NCI-H446 (cell line): ENCODE data around the gene TSPEAR.
A peak's percentile ranks its signal among the peaks of the same experiment; 100 is the strongest.
"Not testable (repeated sequence)": the region's sequence is repeated elsewhere in the genome, so short reads cannot be mapped to it uniquely, and the experiment has no call there.

Experiments used
- DNase-seq, 2 experiments: peaks; one replicate each; lab custom pipeline; 2025; lab: John Stamatoyannopoulos, UW

TSPEAR gene

DNA sequence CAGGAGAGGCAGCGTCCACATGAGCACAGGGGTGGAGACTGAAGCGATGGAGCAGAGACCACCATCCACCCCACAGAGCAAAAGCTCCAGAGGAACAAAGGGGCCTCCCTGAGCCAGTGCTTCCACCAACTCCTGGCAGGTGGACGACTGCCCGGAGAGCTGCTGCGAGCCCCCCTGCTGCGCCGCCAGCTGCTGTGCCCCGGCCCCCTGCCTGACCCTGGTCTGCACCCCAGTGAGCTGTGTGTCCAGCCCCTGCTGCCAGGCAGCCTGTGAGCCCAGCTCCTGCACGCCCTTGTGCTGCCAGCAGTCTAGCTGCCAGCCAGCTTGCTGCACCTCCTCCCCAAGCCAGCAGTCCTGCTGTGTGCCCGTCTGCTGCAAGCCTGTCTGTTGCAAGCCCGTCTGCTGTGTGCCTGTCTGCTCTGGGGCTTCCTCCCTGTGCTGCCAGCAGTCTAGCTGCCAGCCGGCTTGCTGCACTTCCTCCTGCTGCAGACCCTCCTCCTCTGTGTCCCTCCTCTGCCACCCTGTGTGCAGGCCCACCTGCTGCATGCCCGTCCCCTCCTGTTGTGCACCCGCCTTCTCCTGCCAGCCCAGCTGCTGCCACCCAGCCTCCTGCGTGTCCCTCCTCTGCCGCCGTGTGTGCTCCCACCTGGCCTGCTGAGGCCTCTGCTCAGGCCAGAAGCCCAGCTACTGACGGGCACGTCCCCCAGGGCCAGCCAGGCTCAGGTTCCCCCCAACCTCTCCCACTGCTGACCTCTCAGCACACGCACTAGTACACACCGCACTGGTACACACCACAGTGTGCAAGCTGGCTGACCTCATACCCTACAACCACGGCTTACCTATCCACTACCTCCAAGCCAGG is 9.0 kb downstream of the TSPEAR start:
- DNase-seq: peak; percentile 8 to 54

DNA sequence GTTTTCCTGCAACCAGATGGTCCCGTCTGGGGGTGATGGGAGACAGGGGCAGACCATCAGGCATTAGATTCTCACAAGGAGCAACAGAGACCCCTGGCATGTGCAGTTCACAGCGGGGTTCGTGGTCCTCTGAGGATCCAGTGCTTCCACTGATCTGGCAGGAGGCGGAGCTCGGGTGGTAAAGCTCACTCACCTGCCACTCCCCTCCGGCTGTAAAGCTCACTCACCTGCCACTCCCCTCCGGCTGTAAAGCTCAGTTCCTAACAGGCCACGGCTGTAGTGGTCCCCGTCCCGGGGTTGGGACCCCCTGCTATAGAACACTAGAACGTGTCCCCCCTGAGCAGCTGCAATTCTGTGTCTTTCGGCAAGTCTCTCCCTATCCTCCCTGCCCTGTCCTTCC is 9.8 kb downstream of the TSPEAR start:
- DNase-seq: no peak

DNA sequence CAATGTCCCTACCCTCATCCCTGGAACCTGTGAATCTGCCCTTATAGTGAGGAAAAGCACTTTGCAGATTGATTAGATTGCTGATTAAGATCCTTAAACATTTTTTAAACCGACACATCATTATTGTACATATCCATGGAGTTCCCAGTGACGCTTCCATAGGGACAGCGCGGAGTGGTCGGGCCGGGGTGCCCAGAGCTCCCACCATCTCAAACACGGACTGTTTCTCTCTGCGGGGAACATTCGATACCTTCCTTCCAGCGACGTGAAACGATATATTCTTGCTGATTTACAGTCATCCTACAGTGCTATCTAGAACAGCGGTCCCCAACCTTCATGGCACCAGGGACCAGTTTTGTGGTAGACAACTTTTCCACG is 10.4 kb downstream of the TSPEAR start:
- DNase-seq: no peak

DNA sequence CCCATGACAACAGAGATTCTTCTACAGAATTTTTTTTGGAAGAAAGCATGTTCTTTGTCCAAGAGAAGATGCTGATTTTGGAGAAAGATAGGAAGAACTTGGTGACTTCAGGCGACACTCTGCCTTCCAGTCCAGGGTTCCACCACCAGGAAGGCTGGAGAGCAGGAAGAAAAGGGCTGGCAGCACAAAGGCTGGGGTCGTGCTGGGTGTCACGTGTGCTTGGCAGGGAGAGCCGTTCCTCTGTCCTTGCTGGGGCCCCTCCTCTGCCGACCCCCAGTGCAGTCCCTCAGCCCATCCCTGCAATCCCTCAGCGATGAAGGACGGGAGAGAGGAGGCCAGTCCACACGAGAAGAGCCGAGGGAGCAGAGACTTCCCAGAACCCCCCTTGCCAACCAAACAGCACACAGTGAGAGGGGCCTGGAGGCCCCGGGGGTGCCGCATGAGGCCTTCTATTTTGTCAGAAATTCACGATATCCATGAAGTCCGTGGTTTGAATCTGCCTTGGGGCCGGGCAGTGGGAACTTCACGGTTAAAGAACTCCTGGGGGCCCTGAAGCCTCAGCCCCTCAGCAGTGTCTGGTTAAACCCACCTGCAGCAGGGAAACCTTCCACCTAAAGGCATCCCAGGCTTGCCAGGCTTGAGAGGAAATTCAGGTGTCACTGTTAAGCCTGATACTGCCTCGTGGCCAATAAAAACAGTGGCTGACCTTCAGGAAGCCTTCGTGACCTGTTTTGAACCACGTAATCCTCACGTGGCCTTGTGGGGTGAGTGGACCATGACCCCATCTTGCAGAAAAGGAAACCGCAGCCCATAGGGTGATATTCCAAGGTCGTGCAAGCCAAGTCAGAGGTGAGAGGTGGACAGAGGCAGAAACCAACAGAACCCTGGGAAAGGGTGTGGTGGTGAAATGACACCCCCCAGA is 11.0 kb downstream of the TSPEAR start:
- no peak for DNase-seq

DNA sequence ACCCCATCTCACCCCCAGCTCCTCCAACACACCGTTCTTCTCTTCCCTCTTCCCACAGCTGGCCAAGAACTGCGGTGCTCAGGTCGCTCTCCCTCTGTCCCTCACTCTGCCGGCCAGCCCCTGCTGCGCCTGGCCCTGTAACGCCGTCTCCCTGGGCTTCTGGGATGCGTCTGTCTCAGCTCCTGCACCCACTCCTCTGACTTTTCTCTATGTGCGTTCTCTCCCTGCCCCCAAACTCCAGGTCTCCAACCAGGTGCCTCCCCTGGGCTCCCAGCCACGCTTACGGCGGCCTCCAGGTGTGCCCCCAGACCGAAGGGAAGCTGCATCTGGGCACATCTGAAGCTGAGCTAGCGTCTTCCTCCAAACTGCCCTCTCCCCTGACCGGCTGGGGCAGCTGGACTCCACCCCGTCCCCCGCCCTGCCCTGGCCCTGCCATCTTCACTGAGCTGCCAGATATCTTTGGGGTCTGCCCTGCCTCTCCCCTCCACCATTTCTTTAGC is 11.8 kb downstream of the TSPEAR start:
- DNase-seq: no peak

DNA sequence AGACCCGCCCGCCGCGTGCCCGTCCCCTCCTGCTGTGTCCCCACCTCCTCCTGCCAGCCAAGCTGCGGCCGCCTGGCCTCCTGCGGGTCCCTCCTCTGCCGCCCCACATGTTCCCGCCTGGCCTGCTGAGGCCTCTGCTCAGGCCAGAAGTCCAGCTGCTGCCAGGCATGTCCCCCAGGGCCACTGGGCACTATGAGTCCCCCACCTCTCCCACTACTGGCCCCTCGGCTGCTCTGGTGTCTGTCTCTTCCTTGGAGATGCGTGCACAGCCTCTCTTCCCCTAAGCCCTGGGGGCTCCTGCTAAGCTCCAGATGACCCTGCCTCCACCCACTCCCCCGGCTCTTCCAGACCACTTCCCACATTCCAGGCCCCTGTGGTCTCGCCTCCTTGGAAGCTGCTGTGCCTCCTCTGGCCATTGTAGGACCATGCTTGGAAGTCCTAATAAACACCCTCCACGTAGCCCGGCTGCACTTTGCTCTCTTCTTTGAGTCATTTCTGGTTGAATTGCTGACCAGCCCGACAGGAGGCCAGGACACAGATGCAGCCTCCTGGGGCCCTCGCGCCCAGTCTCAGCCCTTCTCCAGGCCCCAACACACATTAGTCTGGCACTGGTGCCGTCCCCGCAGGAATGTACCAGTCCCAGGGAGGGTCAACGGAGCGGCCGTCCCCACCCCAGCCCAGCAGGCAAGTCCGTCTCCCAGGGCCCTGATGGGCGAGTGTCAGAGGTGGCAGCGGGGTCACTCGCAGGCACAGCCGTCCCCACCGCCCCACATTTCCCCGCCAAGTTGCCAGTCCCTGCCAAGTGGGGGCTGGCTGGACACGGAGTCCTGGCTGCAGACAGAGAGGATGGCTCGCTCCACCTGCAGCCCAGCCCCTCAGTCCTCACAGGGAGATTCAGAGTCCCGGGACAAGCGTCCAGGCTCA is 13.3 kb downstream of the TSPEAR start:
- DNase-seq: no peak

DNA sequence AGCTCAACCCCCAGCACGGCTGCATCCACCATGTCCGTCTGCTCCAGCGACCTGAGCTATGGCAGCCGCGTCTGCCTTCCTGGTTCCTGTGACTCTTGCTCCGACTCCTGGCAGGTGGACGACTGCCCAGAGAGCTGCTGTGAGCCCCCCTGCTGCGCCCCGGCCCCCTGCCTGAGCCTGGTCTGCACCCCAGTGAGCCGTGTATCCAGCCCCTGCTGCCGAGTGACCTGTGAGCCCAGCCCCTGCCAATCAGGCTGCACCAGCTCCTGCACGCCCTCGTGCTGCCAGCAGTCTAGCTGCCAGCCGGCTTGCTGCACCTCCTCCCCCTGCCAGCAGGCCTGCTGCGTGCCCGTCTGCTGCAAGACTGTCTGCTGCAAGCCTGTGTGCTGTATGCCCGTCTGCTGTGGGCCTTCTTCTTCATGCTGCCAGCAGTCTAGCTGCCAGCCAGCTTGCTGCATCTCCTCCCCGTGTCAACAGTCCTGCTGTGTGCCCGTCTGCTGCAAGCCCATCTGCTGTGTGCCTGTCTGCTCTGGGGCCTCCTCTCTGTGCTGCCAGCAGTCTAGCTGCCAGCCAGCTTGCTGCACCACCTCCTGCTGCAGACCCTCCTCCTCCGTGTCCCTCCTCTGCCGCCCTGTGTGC is 14.1 kb downstream of the TSPEAR start, which contains the start of gene KRTAP10-12:
KRTAP10-12 (plus strand) TSS at position 1 of the 639 bp plus-strand sequence; CDS start at position 31, 30 bp downstream.
- not testable (repeated sequence) for DNase-seq

DNA sequence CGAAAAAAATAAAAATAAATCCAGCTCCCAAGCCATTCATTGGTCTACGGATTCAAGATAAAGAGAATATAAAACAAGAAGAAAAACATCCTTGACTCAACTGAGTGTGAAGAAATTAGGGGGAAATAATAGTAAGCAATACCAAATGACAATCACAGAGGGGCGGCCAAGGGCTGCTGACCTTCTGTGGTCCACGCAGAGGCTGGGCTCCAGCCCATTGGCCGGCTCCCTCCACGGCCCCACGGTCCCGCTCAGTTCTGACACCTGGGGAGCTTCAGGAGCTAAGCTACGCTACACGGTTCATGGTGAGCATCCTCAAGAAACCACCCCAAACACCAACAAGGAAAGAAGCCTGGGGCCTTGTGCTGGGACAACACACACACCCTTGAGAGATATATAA is 14.8 kb downstream of the TSPEAR start:
- DNase-seq: no peak

DNA sequence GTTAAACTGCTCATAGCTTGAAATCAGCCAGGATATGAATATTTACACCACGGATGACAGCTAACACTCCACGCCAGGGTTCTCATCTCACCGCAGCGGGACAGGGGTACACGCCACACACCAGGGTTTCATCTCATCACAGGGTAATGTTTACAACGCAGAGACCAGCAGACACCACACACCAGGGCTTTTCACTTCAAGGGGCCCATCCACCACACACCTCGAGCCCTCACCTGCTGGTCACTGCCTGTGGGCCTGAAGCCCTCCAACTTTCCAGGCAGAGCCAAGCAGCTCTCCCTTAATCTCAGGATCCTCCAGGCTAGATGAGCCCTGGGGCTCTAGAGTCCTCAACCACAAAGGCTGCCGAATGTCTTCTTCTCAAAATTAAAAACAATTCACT is 15.7 kb downstream of the TSPEAR start:
- no peak for DNase-seq

DNA sequence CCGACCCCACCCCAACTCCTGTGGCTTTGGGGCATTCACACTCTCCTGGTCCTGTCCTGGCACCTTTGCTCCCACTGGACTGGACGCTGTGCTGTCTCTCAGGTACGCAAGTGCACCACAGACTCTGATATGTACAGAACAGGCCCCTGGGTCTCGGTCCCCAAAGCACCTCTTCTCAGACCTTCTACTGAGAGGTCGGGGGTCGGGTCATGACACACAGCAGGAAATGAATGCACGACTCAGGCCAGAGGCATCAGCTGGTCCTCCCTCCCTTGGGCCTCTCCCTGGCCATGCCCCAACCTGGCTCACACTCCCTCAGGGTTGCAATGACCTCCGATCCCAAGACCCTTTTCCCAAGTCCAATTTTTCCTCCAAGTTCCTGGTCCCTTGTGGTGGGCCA is 16.2 kb downstream of the TSPEAR start:
- DNase-seq: no peak

DNA sequence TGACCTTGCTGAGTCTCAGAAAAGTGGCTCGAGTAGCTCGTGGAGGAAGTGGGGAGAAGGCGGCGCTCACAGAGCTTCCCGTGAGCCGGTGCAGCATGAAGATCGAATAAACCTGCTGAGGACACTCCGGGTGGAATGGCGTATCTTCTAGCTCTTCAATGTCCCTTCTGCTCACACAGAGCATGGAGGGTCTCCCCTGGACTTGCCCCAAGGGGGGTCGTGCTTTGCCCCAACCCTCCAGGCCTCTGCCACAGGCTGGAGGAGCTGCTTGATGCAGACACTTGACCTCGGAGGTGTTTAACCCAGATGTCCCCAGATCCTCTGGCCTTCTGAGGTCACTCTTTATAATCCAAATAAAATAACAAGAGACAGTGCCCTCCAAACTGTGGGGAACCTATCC is 16.6 kb downstream of the TSPEAR start:
- DNase-seq: no peak

DNA sequence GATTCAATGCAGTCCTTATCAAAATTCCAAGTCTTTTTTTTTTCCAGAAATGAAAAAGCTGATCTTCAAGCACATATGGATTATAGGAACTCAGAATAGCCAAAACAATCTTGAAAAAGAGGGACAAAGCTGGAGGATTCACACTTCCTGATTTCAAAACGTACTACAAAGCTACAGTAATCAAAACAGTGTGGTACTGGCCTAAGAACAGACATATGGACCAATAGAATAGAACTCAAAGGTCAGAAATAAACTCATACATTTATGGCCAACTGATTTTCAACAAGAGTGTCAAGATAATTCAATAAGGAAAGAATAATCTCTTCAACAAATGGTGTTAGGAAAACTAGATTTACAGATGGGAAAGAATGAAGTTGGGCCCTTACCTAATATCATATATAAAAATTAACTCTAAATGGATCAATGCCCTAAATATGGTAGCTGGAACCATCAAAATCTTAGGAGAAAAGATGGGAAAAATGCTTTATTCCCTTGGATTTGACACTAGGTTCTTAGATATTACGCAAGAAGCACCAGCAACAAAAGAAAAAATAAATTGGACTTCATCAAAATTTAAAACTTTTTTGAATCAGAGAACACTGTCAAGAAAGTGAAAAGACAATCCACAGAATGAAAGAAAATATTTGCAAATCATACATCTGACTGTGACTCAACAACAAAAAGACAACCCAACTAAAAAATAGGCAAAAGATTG is 18.4 kb downstream of the TSPEAR start:
- DNase-seq: no peak

DNA sequence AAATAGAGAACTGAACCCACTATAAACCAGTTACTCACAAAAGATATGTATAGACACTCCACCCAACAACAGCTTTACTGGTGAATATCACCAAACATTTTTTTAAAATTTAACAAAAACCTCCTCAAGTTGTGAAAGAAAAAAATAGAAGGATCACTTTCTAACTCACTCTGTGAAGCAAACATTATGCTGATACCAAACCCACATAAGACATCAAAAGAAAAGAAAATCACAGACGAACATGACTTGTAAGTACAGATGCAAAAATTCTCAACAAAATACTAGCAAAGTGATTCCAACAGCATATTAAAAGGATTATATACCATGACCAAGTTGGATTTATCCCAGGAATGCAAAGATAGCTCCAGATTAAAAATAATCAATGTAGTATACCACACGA is 19.7 kb downstream of the TSPEAR start:
- no peak for DNase-seq

DNA sequence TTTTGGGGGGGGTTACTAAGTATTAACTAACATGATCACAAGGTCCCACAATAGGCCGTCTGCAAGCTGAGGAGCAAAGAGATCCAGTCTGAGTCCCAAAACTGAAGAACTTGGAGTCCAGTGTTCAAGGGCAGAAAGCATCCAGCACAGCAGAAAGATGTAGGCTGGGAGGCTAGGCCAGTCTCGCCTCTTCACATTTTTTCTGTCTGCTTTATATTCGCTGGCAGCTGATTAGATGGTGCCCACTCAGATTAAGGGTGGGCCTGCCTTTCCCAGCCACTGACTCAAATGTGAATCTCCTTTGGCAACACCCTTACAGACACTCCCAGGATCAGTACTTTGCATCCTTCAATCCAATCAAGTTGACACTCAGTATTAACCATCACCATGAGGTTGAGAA is 21.6 kb downstream of the TSPEAR start:
- DNase-seq: not testable (repeated sequence)

DNA sequence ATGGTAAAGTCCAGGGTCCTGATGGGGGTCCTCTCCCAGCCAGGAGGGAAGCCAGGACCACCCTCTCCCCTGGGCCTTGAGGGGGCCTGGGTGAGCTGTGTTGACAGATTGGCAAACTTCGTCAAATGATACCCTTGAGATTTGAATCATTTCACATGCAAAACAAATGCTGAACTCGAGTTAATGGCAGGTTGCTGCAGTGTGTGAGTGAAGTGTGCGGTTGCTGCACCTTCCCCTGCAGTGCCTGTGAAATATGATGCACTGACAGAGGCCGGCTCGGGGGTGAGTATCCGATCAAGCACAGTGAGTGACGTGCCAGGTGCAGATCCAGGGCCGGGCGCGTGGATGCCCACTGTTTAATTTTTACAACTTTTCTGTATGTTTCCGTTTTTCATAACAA is 23.7 kb downstream of the TSPEAR start:
- DNase-seq: no peak

DNA sequence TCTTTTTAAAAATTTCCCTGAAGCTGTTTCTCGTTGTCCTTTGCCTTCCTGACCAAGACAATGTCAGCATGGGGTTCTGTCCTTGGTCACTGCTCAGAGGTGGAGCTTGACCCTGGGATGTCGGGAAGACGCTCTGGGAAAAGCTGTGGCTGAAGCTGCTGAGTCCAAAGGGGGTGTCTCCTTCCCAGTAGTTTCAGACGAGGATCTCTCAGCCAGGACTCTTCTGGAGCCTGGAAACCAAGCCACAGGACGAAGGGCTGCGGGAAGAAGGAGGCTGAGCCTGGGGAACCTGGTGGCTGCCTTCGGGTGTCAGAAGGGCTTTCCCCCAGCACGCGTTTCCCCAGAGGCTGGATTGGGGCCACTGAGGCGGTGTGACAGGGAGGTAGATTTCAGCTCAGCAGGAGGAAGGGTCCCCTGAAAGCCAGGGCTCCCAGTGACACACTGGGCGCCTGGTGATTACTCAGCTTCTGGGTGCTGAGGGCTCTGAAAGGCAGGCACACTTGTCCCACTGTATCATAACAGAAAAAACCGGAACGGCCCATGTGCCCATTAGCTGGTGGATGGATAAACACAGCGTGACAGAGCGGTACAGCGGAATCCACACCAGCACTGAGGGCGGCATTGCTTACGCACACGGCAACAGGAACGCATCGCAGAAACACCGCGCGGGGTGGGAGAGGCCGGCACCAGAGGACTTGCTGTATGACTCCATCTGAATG is 24.4 kb downstream of the TSPEAR start:
- DNase-seq: no peak

DNA sequence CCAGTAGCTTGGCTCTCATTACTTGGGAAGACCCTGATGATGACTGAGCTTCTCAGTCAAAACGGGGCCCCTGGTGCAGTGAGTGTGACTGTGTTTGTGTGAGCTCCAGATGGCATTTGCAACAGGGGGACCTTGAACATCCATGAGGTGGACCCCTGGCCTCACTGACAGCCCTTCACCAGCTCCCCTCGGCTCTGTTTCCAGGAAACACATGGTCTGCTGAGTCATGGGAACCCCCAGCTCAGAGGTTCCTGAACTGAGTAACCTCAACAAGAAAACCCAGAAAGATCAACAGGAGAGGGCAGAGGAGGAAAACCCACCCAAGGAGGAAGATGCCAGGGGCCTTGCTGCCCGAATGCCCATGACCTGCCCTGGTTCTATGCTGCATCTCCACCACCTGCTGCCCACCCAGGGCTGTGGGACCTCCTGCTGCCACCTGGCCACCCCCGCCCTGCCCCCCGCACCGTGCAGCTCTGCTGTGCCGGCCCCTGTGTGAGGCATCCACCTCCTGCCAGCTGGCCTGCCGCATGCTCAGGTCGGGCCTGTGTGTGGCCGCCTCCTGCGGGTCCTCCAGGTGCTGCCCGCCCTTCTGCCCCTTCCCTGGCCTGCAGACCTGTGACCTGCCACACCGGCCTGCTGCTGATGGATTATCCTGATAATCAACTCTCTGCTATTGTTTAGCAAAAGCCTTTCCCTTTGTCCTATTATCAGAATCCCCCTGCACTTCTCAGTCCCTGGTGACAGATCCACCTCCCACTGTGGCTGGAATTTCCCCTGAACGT is 25.2 kb downstream of the TSPEAR start:
- DNase-seq: no peak

DNA sequence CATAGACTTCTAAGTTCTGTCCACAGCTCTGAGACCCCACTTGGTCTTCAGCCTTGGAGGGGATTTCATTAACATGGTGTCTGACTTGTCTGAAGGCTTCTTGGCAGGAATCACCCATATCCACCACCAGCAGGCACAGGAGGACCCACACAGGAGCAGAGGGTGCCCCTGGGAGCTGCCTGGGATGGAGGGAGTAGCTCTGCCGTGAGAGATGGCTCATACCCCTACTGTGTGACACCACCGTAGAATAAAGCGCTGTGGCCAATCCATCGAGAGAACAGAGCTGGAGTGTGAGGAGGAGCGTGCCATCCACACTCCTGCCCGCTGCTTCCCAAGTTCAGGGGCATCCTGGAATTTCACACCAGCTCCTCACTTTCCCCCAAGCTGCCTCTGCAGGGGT is 26.3 kb downstream of the TSPEAR start:
- not testable (repeated sequence) for DNase-seq

DNA sequence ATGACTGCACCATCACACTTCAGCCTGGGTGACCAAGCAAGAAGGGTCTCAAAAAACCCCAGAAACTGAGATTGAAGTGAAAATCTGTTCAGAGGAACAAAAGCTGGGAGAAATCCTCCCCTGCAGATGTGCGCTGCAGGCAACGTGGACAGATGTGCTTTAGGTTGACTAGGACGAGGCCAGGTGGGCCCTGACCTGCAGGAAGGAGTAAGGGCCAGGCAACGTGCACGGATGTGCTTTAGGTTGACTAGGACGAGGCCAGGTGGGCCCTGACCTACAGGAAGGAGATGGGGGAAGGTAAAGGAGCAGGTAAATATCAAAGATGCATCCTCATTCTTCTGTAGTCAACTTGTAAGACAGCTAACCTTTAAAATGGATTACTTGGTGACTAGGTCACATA is 26.9 kb downstream of the TSPEAR start:
- no peak for DNase-seq
